GM18520 (cell line): ENCODE data around the gene VCL.
A peak's percentile ranks its signal among the peaks of the same experiment; 100 is the strongest.

Source experiments
- ATAC-seq: cut with Tn5 transposase; IDR thresholded peaks from one replicate; pipeline ENCODE4 v1.9.1; 2021; ENCODE audit not compliant: unreplicated experiment

VCL gene

GRCh38 chr10:74071157-74071556 is 73.2 kb downstream of the VCL start:
- ATAC-seq = no peak

- no peak for ATAC-seq
Measured at GRCh38 chr10:74072503-74072902, 74.6 kb downstream of the VCL start.

GRCh38 chr10:74075906-74076305 is 78.0 kb downstream of the VCL start:
- ATAC-seq = no peak

- no peak for ATAC-seq
Measured at GRCh38 chr10:74076961-74077360, 79.0 kb downstream of the VCL start.

GRCh38 chr10:74077416-74077815 is 79.5 kb downstream of the VCL start:
- no peak for ATAC-seq

- ATAC-seq = peak; percentile 33
Measured at GRCh38 chr10:74078037-74078436, 80.1 kb downstream of the VCL start.

- no peak for ATAC-seq
Measured at GRCh38 chr10:74079028-74079935, 81.4 kb downstream of the VCL start.

- no peak for ATAC-seq
Measured at GRCh38 chr10:74079936-74080590, 82.1 kb downstream of the VCL start.

GRCh38 chr10:74081192-74081803 is 83.4 kb downstream of the VCL start:
- no peak for ATAC-seq

- ATAC-seq = no peak
Measured at GRCh38 chr10:74081941-74082718, 84.2 kb downstream of the VCL start.

- no peak for ATAC-seq
Measured at GRCh38 chr10:74083304-74083703, 85.4 kb downstream of the VCL start.

- peak; percentile 49 for ATAC-seq
Measured at GRCh38 chr10:74084955-74085354, 87.0 kb downstream of the VCL start.

GRCh38 chr10:74086317-74086716 is 88.4 kb downstream of the VCL start:
- no peak for ATAC-seq

- ATAC-seq = no peak
Measured at GRCh38 chr10:74088722-74089121, 90.8 kb downstream of the VCL start.

GRCh38 chr10:74092372-74092771 is 94.5 kb downstream of the VCL start:
- ATAC-seq = no peak

- no peak for ATAC-seq
Measured at GRCh38 chr10:74093530-74094164, 95.7 kb downstream of the VCL start.

- ATAC-seq = no peak
Measured at GRCh38 chr10:74094231-74094630, 96.3 kb downstream of the VCL start.

GRCh38 chr10:74096777-74097176 is 98.9 kb downstream of the VCL start:
- peak; percentile 76 for ATAC-seq

GRCh38 chr10:74097776-74098175 is 99.9 kb downstream of the VCL start:
- ATAC-seq = no peak

- ATAC-seq = no peak
Measured at GRCh38 chr10:74099420-74099819, 101.5 kb downstream of the VCL start.

- ATAC-seq = no peak
Measured at GRCh38 chr10:74099836-74100235, 101.9 kb downstream of the VCL start.
